ENCODE results near the gene MIF.
"Not testable (repeated sequence)": the region's sequence is repeated elsewhere in the genome, so short reads cannot be mapped to it uniquely, and the experiment has no call there.

Gene MIF

GRCh38 chr22:23910496-23911190 lies 16.5 kb downstream of the MIF start:
- Histone ChIP-seq H3K9ac (ENCODE audit: low read length in 5 of 5) (no peak overlapping the region), H3K9me3 (ENCODE audit: control insufficient read depth in 5 of 5, low read length in 5 of 5) (no peaks in the 10 kb centered on the region), H3K4me3 (ENCODE audit: low read depth in 1 of 5, low read length in 5 of 5) (no peak overlapping the region), H3K36me3 (ENCODE audit: control insufficient read depth in 5 of 5, insufficient read depth in 5 of 5, low read length in 5 of 5) (no peaks in the 10 kb centered on the region), H3K27ac (ENCODE audit: low read depth, low read length) (no peak overlapping the region), H3K4me1 (ENCODE audit: control insufficient read depth in 5 of 5, insufficient read depth in 5 of 5, low read length in 5 of 5) (peaks cover 2 to 24% (median 14%) of the 10 kb centered on the region in 5 donors), H3K27me3 (ENCODE audit: control insufficient read depth in 5 of 5, insufficient read depth in 4 of 5, low read length in 5 of 5) (peaks cover 0 to 2% (median 0%) of the 10 kb centered on the region in 5 donors)

DNA sequence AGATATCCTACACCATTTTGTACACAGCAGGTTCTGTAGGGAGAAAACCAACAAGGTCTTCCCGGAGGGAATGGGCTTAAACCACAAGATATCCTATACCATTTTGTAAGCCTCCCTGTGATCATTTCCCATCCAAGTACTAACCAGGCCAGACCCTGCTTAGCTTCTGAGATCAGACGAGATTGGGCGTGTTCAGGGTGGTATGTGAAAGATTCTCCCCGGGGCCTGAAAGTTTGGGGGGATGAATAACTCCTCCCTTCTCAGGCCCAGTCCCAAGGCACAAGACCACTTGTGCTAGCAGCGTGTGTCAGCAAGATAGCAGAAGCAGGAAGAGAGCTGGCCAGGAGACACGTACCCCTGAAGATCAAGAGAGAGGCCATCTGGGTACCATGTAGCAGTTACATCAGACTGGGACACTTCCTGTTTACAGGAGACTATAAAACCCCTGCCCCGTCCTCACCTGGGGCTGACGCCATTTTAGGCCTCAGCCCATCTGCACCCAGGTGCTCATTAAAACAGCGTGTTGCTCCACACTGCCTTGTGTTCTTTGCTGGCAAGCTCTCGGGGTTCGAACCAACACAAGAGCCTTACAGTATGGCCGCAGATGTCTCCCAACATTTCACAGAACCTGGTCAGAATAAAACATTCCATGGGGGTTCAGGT lies 17.3 kb downstream of the MIF start:
- H3K27ac ChIP-seq (ENCODE audit: low read depth, low read length) = no peak overlapping the region

DNA sequence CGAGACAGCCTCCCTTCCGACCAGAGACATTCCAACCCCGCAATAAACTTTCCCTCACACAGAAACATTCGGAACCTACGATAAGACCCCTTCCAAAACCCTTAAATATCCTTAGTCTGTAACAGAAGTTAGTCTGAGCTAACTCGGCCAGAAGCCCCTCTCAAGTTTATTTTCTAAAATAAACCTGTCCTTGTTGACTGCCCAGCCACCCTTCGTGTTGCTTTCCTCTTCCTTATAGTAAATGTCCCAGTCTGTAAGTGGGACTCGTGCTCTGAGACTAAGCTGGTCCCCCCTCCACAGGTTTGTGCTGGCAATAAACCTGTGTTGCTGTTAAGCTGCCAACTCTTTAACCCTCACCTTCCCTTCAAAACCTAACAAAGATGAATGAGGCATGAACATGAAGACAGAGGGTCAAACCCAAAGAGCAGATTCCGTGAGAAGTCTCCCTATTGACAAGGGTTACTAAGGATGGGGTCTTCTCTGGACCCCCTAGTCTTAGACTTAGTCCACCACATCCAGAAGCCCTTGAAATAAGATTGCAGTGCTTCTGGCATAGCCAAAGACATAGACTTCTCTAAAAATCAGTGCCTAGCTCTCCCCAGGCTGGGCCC lies 18.2 kb downstream of the MIF start:
- no peak overlapping the region for H3K9ac ChIP-seq (ENCODE audit: low read length in 5 of 5)

More for the DNA sequence above, 17.3 kb downstream of the MIF start:
- H3K36me3 ChIP-seq (ENCODE audit: control insufficient read depth in 5 of 5, insufficient read depth in 5 of 5, low read length in 5 of 5) = no peaks in the 10 kb centered on the region
- H3K27me3 ChIP-seq (ENCODE audit: control insufficient read depth in 5 of 5, insufficient read depth in 4 of 5, low read length in 5 of 5) = peaks cover 0 to 2% (median 0%) of the 10 kb centered on the region in 5 donors
- peaks cover 2 to 24% (median 14%) of the 10 kb centered on the region in 5 donors for H3K4me1 ChIP-seq (ENCODE audit: control insufficient read depth in 5 of 5, insufficient read depth in 5 of 5, low read length in 5 of 5)
- H3K4me3 ChIP-seq (ENCODE audit: low read depth in 1 of 5, low read length in 5 of 5) = no peak overlapping the region
- no peak overlapping the region for H3K9ac ChIP-seq (ENCODE audit: low read length in 5 of 5)
- no peaks in the 10 kb centered on the region for H3K9me3 ChIP-seq (ENCODE audit: control insufficient read depth in 5 of 5, low read length in 5 of 5)

GRCh38 chr22:23913306-23913660 lies 19.1 kb downstream of the MIF start:
- Histone ChIP-seq H3K4me1 (ENCODE audit: control insufficient read depth in 5 of 5, insufficient read depth in 5 of 5, low read length in 5 of 5) (peaks cover 2 to 24% (median 14%) of the 10 kb centered on the region in 5 donors), H3K9ac (ENCODE audit: low read length in 5 of 5) (peak overlapping the region; percentile 52 to 87 (median 85)), H3K9me3 (ENCODE audit: control insufficient read depth in 5 of 5, low read length in 5 of 5) (no peaks in the 10 kb centered on the region), H3K4me3 (ENCODE audit: low read depth in 1 of 5, low read length in 5 of 5) (peak overlapping the region; percentile 81 to 91 (median 83)), H3K36me3 (ENCODE audit: control insufficient read depth in 5 of 5, insufficient read depth in 5 of 5, low read length in 5 of 5) (no peaks in the 10 kb centered on the region), H3K27ac (ENCODE audit: low read depth, low read length) (peak overlapping the region; percentile 78), H3K27me3 (ENCODE audit: control insufficient read depth in 5 of 5, insufficient read depth in 4 of 5, low read length in 5 of 5) (no peaks in the 10 kb centered on the region)

More for the DNA sequence above, 18.2 kb downstream of the MIF start:
- Histone ChIP-seq H3K4me3 (ENCODE audit: low read depth in 1 of 5, low read length in 5 of 5) (no peak overlapping the region), H3K27me3 (ENCODE audit: control insufficient read depth in 5 of 5, insufficient read depth in 4 of 5, low read length in 5 of 5) (peaks cover 0 to 2% (median 0%) of the 10 kb centered on the region in 5 donors), H3K9me3 (ENCODE audit: control insufficient read depth in 5 of 5, low read length in 5 of 5) (no peaks in the 10 kb centered on the region), H3K4me1 (ENCODE audit: control insufficient read depth in 5 of 5, insufficient read depth in 5 of 5, low read length in 5 of 5) (peaks cover 2 to 24% (median 14%) of the 10 kb centered on the region in 5 donors), H3K36me3 (ENCODE audit: control insufficient read depth in 5 of 5, insufficient read depth in 5 of 5, low read length in 5 of 5) (no peaks in the 10 kb centered on the region), H3K27ac (ENCODE audit: low read depth, low read length) (no peak overlapping the region)

DNA sequence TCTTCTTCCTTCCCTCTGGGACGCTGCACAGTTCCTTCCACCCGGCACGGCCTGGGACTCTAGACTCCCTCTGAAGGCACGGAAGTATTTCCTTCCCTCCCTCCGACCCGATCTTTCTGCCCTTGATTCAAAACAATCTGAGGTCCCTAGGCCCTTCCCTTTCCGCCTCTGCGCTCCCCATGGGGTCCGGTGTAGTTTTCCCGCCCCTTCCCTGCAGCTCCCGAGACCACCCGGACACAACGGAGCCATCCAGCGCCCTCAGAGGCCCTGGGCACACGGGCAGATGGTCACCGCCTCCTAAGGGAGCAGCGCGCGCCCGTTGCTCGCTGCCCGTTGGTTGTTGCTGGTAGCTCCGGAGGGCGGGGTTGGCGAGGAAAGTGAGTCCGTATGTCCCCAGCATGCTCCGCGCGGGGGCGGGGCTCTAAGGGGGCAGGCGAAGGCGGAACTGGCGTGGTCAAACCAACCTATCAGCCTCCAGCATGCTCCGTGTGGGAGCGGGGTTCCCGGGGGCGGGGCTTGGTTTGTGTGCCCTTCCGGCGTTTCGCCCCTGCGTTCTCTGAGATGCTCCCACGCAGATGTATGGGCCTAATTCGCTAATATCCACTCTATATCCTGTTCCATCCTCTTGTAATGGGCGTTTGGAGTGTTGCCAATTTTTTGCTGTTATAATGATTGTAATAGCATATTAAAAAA lies 19.6 kb downstream of the MIF start:
- Histone ChIP-seq H3K27me3 (ENCODE audit: control insufficient read depth in 5 of 5, insufficient read depth in 4 of 5, low read length in 5 of 5) (no peaks in the 10 kb centered on the region), H3K9ac (ENCODE audit: low read length in 5 of 5) (peak overlapping the region; percentile 52 to 87 (median 85)), H3K4me1 (ENCODE audit: control insufficient read depth in 5 of 5, insufficient read depth in 5 of 5, low read length in 5 of 5) (peaks cover 2 to 22% (median 13%) of the 10 kb centered on the region in 5 donors), H3K9me3 (ENCODE audit: control insufficient read depth in 5 of 5, low read length in 5 of 5) (no peaks in the 10 kb centered on the region), H3K4me3 (ENCODE audit: low read depth in 1 of 5, low read length in 5 of 5) (peak overlapping the region; percentile 81 to 91 (median 83)), H3K27ac (ENCODE audit: low read depth, low read length) (peak overlapping the region; percentile 78), H3K36me3 (ENCODE audit: control insufficient read depth in 5 of 5, insufficient read depth in 5 of 5, low read length in 5 of 5) (no peaks in the 10 kb centered on the region)

DNA sequence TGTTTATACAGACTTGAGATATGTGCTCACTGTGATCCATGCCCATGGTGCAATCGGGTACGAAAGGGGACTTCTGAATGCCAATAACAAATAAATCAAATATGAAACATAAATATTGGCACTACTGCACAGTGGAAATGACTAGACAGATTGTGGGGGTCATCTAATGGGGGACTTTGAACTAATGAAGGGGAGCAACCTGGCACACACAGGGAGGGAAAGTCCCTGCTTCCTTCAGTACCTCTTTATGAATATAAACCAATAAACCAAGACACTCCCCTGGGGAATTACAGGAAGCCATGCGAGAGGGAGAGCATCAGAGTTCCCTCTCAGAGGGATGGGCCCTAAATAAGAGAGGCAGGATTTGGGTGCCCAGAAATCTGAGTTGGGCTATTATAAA lies 21.1 kb downstream of the MIF start:
- Histone ChIP-seq H3K27ac (ENCODE audit: low read depth, low read length) (no peak overlapping the region), H3K9ac (ENCODE audit: low read length in 5 of 5) (no peak overlapping the region), H3K9me3 (ENCODE audit: control insufficient read depth in 5 of 5, low read length in 5 of 5) (no peaks in the 10 kb centered on the region)

GRCh38 chr22:23920267-23920611 lies 26.1 kb downstream of the MIF start:
- H3K4me3 ChIP-seq (ENCODE audit: low read depth in 1 of 5, low read length in 5 of 5); H3K4me1 ChIP-seq (ENCODE audit: control insufficient read depth in 5 of 5, insufficient read depth in 5 of 5, low read length in 5 of 5); H3K27ac ChIP-seq (ENCODE audit: low read depth, low read length); H3K9me3 ChIP-seq (ENCODE audit: control insufficient read depth in 5 of 5, low read length in 5 of 5); H3K27me3 ChIP-seq (ENCODE audit: control insufficient read depth in 5 of 5, insufficient read depth in 4 of 5, low read length in 5 of 5); H3K9ac ChIP-seq (ENCODE audit: low read length in 5 of 5): not testable (repeated sequence)
- H3K36me3 ChIP-seq (ENCODE audit: control insufficient read depth in 5 of 5, insufficient read depth in 5 of 5, low read length in 5 of 5) = peaks cover 0 to 23% (median 4%) of the 10 kb centered on the region in 5 donors

More for the DNA sequence above, 21.1 kb downstream of the MIF start:
- H3K4me3 ChIP-seq (ENCODE audit: low read depth in 1 of 5, low read length in 5 of 5) = no peak overlapping the region
- no peaks in the 10 kb centered on the region for H3K27me3 ChIP-seq (ENCODE audit: control insufficient read depth in 5 of 5, insufficient read depth in 4 of 5, low read length in 5 of 5)
- peaks cover 2 to 13% (median 9%) of the 10 kb centered on the region in 5 donors for H3K4me1 ChIP-seq (ENCODE audit: control insufficient read depth in 5 of 5, insufficient read depth in 5 of 5, low read length in 5 of 5)
- H3K36me3 ChIP-seq (ENCODE audit: control insufficient read depth in 5 of 5, insufficient read depth in 5 of 5, low read length in 5 of 5) = peaks cover 0 to 4% (median 0%) of the 10 kb centered on the region in 5 donors

DNA sequence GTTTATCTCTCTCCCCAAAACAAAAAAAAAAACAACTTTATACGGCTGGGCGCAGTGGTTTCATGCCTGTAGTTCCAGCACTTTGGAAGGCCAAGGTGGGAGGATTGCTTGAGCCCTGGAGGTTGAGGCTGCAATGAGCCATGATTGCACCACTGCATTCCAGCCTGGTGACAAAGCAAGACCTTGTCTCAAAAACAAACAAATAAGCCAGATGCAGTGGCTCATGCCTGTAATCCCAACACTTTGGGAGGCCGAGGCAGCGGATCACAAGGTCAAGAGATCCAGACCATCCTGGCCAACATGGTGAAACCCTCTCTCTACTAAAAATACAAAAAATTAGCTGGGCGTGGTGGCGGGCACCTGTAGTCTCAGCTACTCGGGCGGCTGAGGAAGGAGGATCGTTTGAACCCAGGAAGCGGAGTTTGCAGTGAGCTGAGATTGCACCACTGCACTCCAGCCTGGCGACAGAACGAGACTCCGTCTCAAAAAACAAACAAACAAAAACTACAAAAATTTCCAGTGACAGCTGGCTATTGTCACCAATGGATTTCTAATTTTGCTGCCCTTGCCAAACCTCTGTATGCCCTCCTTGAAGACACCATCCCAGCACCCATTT lies 27.5 kb downstream of the MIF start:
- peaks cover 0 to 30% (median 8%) of the 10 kb centered on the region in 5 donors for H3K36me3 ChIP-seq (ENCODE audit: control insufficient read depth in 5 of 5, insufficient read depth in 5 of 5, low read length in 5 of 5)
- H3K27me3 ChIP-seq (ENCODE audit: control insufficient read depth in 5 of 5, insufficient read depth in 4 of 5, low read length in 5 of 5); H3K4me3 ChIP-seq (ENCODE audit: low read depth in 1 of 5, low read length in 5 of 5); H3K27ac ChIP-seq (ENCODE audit: low read depth, low read length); H3K9me3 ChIP-seq (ENCODE audit: control insufficient read depth in 5 of 5, low read length in 5 of 5); H3K4me1 ChIP-seq (ENCODE audit: control insufficient read depth in 5 of 5, insufficient read depth in 5 of 5, low read length in 5 of 5); H3K9ac ChIP-seq (ENCODE audit: low read length in 5 of 5): not testable (repeated sequence)

DNA sequence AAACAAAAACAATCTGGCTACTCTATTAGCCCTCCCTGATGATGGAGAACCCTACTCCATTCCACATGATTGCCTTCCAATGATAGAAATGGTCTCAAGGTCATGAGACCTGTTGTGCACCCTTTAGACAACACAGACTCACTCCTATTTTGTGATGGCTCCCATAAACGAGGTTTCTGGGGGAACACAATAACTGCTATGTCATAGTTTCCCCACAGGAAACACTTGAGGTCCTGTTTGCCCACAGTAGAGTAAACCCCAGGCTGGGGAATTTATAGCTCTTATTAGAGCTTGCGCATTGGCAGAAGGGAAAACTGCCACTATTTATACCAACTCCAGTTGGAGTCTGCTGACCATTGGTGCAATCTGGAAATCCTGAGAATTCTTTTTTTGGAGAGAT lies 28.7 kb downstream of the MIF start:
- Histone ChIP-seq H3K27ac (ENCODE audit: low read depth, low read length) (no peak overlapping the region), H3K4me1 (ENCODE audit: control insufficient read depth in 5 of 5, insufficient read depth in 5 of 5, low read length in 5 of 5) (no peaks in the 10 kb centered on the region), H3K36me3 (ENCODE audit: control insufficient read depth in 5 of 5, insufficient read depth in 5 of 5, low read length in 5 of 5) (peaks cover 0 to 30% (median 8%) of the 10 kb centered on the region in 5 donors), H3K9ac (ENCODE audit: low read length in 5 of 5) (no peak overlapping the region), H3K9me3 (ENCODE audit: control insufficient read depth in 5 of 5, low read length in 5 of 5) (peaks cover 0 to 8% (median 7%) of the 10 kb centered on the region in 5 donors), H3K4me3 (ENCODE audit: low read depth in 1 of 5, low read length in 5 of 5) (no peak overlapping the region), H3K27me3 (ENCODE audit: control insufficient read depth in 5 of 5, insufficient read depth in 4 of 5, low read length in 5 of 5) (no peaks in the 10 kb centered on the region)
